NCI-H1436 (cell line): ENCODE measurements around the gene FGD3.

Source experiments
- DNase-seq: peaks from one replicate; lab custom pipeline; 2025; lab: John Stamatoyannopoulos, UW

FGD3 gene

DNA sequence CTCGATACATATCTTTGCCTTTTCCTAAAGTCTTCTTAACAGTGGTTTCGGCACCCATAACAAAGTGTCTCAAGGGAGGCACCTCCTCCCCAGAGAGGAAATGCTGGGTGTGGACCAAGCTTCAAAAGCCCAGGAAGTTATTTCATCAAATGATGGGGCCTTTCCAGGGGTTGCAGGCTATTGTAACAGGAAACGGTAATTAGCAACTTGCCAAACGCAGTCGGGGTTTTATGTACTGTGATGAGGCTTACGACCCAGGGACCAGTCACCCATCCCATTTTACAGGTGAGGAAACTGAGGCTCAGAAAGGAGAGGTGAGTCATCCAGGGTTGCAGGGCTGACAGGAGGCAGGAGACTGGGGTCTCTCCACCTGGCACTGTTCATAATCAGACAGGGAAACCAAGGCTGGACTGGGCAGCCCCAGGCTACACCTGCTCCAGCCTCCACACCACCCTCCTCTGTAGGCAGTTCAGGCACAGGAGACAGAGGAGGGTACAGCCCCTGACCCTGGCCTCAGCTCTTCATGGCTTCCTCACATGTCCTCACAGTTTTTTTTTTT lies 81.2 kb downstream of the FGD3 start:
- DNase-seq: peak; percentile 69

DNA sequence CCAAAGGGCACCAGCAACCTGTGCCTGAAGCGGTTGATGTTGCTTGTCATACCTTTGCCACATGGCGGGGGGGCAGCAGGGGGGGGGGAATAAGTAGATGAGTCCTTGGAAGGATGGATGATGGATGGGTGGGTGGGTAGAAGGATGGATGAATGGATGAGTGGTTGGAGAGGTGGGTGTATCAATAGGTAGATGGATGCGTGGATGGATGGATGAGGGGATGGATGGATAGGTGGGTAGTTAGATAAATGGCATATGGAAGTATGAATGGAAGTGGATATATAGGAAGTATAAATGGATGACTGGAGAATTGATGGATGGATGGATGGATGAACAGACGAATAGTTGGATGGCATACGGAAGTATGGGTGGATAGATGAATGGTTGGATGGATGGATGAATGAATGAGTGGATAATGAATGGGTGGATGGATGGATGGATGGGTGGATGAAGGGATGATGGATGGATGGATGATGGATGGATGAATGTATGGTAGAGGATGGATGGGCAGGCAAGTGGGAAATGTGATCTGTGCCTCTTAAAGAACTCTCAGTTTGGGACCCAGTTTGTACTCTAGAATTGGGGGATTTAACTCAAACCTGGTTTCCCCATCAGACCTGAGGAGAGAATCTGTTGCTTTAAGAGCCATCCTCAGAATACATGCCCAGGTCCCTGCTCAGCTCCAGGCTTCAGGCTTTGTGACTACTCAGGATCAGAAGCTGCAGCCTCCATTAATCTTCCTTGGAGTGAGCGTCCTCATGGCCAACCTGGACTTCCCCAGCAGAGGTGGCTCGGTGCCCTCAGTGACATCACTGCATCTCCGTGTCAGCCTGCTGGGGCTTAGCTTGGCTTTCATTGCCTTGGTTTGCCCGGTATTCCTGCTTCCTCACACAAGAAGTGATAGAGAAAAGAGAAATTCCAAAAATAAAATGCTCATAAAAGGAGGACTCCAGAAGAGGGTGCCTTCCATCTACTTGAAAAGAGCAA lies 83.6 kb downstream of the FGD3 start:
- no peak for DNase-seq

DNA sequence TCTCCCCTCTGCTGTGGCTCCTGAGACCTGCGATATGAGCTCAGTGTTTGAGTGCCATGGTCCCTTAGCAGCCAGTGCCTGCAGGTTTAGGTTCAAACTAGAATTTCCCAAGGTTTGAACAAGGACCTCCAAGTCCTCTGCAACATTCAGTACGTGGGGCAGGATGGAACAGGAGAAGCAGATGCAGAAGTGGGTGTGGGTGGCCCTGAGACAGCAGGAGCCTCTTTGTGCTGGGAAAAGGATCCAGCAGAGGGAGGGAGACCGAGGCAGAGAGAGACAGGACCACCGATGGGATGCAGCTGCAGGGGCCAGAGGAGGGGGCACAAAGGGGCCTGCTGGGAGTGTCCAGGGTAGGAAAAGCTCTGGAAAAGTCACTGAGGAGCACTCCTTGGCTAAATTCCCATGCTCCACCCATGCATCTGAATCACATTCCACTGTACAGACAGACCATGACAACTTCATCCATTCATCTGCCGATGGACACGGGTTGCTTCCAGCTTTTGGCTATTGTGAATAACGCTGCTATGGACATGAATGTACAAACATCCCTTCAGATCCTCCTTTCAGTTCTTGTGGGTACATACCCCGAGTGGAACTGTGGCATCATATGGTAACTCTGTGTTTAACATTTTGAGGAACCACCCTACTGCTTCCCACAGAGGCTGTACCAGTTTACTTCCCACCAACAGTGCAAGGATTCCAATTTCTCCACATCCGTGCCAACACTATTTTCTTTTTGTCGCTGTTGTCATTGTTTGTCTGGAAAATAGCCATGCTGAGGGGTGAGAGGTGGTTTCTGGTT lies 84.5 kb downstream of the FGD3 start:
- DNase-seq: no peak

DNA sequence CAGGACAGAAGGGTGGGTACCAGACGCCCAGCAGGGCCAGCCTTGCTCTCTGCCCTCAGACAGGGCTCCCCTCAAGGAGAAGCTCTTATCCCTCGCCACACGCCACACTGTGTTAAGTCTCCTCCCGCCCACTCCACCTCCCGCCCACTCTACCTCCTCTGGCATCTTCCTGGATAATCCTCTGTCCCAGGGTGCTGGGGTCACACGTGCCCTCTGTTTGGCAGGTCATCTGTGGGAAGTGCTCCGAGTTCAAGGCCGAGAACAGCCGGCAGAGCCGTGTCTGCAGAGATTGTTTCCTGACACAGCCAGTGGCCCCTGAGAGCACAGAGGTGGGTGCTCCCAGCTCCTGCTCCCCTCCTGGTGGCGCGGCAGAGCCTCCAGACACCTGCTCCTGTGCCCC lies 85.2 kb downstream of the FGD3 start:
- DNase-seq: no peak

DNA sequence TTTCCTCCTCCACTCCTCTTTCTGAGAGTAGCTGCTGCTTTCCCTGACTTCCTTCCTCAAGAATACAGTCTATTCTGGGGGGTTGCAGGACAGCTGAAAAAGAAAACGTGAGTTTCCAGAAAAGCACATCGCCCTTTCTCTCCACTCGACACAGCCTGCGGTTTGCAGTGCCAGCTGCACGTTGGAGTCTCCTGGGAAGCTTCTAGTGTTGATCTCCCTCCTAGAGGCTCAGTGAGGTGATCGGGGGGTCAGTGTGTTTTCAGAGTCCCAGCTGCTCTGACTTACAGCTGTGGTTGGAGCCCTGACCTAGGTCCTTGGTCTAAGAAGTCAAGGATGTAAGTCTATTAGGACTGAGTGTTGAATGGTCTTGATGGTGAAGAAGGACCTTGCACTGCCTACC lies 86.2 kb downstream of the FGD3 start:
- DNase-seq: no peak

DNA sequence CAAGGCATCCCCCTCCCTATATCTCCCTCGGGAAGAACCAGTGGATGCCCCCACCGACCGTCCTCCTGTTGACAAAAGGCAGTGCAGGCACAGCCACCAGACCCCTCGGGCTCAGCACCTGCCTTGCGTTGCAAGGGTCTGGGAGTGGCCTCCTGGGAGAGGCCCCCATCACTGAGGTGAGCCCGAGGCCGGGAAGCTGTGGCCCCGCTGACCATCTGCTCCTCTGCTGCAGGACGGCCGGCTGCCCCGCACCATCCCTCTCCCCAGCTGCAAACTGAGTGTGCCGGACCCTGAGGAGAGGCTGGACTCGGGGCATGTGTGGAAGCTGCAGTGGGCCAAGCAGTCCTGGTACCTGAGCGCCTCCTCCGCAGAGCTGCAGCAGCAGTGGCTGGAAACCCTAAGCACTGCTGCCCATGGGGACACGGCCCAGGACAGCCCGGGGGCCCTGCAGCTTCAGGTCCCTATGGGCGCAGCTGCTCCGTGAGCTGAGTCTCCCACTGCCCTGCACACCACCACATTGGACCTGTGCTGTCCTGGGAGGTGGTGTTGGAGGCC lies 87.9 kb downstream of the FGD3 start:
- DNase-seq: no peak

DNA sequence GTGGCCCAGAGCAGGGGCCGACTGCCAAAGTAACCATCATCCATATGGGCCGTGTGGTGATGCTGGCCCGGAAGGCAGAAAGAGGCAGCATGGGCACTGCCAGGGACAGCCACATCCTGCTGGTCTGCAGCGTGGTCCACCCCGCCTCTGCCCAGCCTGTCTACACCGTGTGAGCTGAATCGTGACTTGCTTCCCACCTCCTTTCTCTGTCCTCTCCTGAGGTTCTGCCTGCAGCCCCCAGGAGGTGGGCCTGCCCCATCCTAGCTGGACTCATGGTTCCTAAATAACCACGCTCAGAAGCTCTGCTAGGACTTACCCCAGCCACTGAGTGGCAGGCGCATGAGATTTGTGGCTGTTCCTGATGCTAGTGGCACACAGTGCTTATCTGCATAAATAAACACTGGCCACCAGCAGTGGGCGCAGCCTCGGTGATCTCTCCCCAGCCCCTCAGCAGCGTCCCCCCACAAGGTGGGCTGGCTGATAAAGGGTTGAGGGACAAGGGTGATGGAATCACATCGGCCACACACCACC lies 88.6 kb downstream of the FGD3 start:
- no peak for DNase-seq

DNA sequence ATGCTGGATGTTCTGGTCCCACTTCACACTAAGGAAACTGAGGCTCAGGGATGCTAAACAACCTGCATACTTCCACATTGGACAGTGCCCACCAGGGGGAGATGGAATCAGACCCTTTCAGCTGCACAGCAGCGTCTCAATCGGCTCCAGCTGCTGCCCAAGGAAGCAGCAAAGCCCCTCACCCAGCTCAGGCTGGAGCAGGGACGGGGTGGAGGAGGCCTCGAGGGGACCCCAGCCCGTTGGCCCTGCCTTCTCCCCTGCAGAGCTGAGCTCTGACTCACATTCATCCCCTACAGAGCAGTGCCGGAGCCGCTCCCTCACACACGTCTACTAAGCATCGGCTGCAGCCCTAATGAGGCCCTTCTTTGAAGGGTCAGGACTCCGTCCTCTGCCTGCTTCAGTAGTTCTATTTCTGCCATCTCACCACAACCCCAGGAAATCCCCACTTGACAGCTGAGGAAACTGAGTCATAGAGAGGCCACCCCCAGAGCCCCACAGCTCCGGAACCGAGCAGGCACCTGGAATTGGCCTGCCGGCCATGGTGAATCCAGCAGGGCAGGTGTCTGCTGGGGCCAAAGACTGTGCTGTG lies 89.7 kb downstream of the FGD3 start:
- DNase-seq: no peak

DNA sequence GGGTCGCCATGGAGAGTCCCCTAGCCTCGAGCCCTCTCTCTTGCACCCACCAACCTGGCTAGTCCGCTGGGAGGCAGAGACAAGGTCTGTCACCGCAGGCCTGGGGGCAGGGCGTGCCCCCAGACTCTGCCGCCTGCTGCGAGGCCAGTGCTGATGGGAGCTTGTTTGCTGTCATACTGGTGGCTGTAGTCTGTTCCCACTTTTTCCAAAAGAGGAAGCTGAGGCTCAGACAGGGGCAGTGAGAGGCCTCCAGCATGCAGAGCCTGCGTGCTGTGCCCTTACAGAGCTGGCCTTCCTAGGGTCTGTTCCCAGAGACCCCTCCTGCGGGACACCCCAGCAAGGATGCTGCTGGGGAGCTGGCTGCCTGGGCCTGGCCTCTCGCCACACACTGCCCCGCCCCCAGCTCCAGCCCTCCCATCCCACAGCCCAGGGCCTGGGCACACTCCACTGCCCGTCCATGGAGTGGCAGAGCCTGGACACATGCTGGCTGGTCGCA lies 90.2 kb downstream of the FGD3 start:
- DNase-seq: no peak

DNA sequence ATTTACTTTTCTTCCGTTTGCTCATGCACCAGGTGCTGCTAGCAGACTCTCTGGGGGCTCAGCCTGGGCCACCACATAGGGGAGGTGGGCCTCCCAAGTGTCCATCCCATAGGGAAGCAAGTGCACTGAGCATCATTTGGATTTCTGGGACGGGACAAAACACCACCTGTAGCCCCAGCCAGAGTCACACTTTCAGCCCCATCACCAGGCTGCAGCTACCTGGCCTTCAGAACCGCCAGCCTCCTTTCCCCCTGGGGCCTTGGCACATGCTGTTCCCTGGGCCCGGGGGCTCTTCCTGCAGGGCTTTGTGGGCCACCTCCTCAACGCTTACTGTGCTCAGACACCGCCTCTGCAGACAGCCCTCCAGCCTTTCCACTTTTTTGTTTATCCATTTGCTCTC lies 91.6 kb downstream of the FGD3 start:
- no peak for DNase-seq

DNA sequence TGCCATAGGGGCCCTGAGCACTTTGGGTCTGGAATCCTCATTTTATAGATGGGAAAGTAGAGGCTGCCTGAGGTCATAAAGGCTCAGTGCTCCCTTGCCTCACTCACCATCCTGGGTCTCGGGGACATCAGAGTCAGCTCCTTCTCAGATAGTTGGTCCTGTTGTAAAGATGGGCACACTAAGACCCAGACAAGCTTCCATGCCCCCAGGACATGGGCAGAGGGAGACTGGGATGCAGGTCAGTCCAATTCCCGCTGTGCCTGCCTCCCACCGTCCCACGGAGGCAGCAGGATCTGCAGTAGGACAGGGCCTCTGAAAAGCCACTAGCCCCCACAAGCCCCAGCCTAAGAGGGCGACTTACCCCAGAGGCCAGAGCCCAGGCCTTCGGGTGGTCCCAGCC lies 92.1 kb downstream of the FGD3 start:
- DNase-seq: no peak

DNA sequence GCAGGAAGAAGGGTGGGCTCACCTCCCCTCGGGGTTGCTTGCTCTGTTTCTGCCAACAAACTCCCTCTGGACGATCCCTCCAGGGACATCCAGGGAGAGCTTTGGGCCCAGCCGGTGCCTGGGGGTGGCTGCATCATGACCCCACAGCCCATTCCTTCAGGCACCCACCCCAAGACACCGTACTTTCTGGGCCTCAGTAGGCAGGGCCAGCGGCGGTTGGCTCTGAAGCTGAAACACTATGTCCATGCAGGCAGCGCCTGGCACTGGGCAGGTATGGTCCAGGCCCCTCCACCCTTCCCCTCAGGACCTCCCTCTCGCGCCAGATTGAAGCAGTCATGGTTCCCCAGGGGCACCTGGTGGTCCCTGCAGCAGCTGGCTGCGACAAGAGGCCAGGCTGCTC lies 92.7 kb downstream of the FGD3 start:
- no peak for DNase-seq

DNA sequence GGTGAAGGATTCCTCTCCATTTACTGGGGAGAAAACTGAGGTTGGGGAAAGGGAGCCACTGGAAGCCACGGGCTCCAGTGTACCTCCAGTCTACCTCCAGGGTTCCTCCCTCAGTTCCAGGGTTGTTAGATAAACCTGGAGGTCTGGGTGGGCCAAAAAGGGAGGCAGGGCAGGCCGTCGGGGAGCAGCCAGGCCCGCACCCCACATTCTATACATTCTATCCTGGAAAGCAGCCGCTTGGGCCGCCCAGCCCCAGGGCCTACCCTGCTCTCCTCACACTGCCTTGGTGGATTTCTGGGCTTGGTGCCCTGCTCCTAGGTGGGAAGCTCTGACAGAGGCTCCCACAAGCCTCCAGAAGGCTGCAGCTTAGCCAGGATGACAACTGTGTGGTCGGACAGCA lies 93.1 kb downstream of the FGD3 start:
- DNase-seq: no peak

DNA sequence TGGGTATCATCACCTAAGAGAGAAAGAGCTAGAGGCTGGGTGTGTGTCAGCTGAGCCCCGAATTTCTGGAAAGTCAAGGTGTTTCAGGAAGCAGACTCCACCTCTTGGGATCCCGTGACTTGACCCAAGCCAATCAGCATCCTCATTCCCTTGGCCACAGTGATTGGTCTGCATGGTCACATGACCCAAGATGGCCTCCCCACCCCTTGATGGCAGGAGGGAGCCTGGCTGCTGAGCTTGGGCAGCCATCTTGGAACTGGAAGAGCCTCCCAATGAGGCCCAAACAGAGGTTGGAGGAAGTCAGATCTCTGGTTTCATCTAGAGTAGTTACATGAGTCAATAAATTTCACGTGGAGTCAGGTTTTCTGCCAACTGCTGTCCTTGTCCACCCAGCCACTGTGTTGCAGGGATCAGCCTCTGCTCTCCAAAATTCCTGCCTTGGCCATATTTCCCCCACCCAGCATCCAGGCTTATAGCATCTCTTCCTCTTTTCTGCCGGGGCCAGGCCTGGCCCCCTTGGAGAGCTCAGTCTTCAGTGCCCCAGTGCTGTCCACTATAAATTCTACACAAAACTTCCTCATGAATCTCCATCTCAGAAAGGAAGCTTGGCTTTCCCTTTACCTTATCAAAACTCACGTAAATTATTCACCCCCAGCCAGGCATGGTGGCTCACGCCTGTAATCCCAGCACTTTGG lies 93.9 kb downstream of the FGD3 start:
- DNase-seq: no peak

DNA sequence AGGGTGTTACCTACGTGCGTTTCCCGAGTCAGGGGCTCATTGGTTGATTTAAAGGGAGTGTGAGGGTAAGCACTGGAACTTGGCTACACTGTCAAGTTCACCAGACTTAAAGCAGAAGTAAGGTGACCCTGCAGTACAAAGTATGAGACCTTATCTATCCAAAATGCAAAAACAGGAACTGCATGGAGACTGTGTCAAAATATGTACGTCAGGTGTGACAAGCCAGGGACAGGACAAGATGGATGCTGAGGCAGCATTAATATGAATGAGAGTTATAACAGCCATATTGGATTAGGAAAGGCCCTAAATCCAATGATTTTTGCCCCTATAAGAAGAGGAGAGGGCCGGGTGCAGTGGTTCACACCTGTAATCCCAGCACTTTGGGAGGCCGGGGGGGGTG lies 95.8 kb downstream of the FGD3 start:
- no peak for DNase-seq

DNA sequence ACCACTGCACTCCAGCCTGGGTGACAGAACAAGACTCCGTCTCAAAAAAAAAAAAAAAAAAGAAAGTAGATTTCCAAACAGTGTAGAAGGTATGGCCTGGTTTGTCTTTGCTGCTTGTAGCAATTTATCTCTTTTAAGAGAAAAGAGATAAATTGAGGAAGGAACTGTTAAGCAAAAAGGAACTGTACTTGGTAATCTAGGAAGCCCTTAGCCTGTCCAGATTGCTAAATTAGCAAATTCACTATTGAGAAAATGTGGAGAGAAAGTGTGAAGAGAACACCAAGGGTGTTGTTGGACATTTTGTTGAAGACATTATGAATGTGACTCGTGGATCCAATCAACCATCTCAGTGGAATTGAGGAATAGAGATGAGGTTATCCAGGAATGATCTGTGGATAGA lies 98.2 kb downstream of the FGD3 start:
- no peak for DNase-seq

DNA sequence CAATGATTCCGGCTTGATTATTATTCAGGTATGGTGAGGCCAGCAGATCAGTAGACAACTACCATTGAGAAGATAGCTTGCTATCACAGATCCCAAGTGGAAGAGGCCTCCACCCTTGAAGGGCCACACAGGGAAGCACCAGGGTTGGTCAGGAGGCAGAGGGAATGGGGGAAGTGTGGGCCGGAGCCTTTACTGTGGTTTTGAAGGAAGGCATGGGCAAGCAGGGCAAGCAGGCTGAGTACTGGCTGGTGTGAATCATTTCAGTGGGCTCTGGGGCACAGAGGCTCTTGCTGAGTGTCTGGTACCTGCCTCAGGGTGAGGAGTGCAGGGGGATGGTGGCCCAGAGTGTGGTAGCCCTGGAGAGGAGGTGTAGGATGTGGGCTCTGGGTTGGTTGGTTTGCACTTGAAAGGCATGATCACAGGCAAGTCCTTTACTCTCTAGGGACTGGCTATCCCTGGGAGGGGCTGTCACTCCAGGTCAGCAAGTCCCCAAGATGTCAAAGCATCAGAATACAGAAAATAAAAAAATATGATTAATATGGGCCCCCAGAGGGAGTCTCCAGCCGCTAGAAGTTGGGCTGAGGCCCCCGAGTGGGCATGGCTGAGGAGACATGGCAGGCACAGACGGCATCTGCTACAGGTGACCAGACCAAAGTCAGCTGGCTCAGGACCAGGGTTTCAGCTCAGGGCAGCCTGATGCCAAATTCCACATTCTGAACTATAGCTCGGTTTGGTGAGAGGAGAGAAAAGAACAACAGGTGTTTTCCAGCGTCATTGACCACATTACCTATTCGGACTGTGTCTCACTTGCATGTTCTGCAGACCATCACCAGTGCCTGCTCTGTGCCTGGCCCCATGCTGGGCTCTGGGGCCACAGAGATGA lies 101.5 kb downstream of the FGD3 start:
- DNase-seq: no peak

DNA sequence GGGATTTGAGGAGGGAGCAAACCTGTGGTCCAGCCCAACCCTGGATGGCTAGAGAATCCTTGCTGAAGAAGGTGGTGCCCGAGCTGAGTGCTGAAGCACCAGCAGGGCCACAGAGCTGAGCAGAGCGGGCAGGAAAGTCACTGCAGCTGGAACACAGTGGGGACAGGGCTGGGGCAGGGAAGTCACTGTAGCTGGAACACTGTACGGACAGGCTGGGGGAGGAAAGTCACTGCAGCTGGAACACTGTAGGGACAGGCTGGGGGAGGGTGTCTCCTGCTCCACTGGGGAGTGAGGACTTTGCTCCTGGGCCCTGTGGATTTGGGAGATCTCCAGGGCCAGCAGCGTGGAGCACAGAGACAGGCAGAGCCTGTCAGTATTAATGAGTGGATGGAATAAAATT lies 102.2 kb downstream of the FGD3 start:
- no peak for DNase-seq

DNA sequence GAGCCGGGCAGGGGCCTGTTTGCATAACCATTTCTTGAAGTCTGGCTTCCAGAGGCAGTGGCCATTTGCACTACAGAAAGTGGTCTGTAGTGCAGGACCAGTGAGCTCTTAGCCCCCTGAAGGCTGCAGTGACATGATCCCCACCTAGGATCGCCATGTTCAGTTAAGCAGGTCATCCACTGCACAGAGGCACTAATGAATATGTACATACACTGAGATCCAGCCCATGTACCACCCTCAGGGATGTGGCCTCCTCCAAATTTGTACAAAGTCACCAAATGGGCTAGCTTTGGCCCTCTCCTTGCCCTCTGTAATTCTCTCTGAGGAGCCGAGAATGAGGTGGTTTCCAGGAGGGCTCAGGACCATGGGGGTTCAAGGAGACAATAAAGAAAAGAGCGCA lies 102.9 kb downstream of the FGD3 start:
- no peak for DNase-seq

DNA sequence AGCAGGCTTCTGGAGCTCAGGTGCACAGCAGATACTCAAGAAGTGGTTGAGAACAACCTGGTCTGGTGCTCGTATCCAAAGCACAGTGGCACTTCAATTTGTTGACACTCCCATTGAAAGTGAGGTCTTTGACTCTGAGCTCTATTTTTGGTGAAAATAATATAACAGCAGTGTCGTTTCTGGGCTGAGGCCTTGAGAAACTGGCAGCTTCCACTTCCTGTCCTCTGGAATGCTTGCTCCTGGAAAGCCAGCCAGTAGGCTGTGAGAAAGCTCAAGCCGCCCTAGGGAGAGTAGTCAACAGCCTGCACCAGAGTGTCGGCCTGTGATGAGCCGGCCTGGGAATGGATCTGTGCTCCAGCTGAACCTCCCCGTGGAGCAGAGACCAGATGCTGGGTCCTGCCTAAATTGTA lies 104.4 kb downstream of the FGD3 start:
- no peak for DNase-seq
